H9 (cell line): ENCODE measurements around the gene ADAMTS2. TPM values are rescaled to one million over a fixed set of nuclear protein-coding genes. Genes with fewer than 3 reads are reported as not detected.

Source experiments
- DNase-seq: peaks from one replicate; pipeline ENCODE4 v3.0.0-alpha.2; 2017
- H2AFZ ChIP-seq: one replicate; pipeline ENCODE4 v1.6.1; 2013; ENCODE audit warnings: mild to moderate bottlenecking, low read length, control low read depth, moderate library complexity
- H2AK5ac ChIP-seq: 2 replicates; pipeline ENCODE4 v1.6.1; 2013; ENCODE audit warnings: low read length, control low read depth, mixed read lengths; ENCODE audit not compliant: insufficient read length
- H2BK120ac ChIP-seq: one replicate; pipeline ENCODE4 v1.6.1; 2013; ENCODE audit warnings: low read depth, mild to moderate bottlenecking, low read length, control low read depth, inconsistent platforms; ENCODE audit not compliant: poor library complexity, severe bottlenecking
- H2BK12ac ChIP-seq: 2 replicates; pipeline ENCODE4 v1.6.1; 2013; ENCODE audit warnings: low read length, control low read depth, mixed read lengths, low read depth; ENCODE audit not compliant: insufficient read length
- H2BK15ac ChIP-seq: 2 replicates; pipeline ENCODE4 v1.6.1; 2013; ENCODE audit warnings: low read depth, low read length, control low read depth
- H2BK20ac ChIP-seq: one replicate; pipeline ENCODE4 v1.6.1; 2013; ENCODE audit warnings: low read depth, mild to moderate bottlenecking, low read length, control low read depth, inconsistent platforms; ENCODE audit not compliant: poor library complexity, severe bottlenecking
- H2BK5ac ChIP-seq: 2 replicates; pipeline ENCODE4 v1.6.1; 2013; ENCODE audit warnings: low read length, control low read depth, mixed read lengths; ENCODE audit not compliant: insufficient read length
- H3K14ac ChIP-seq: 2 replicates; pipeline ENCODE4 v1.6.1; 2013; ENCODE audit warnings: low read length, control low read depth; ENCODE audit not compliant: insufficient read depth
- H3K18ac ChIP-seq: 2 replicates; pipeline ENCODE4 v1.6.1; 2013; ENCODE audit warnings: low read depth, mild to moderate bottlenecking, mixed read lengths, low read length, control low read depth; ENCODE audit not compliant: insufficient read length
- H3K23ac ChIP-seq: 2 replicates; pipeline ENCODE4 v1.6.1; 2013; ENCODE audit warnings: low read length, control low read depth, mixed read lengths, low read depth; ENCODE audit not compliant: insufficient read length
- H3K23me2 ChIP-seq: 2 replicates; pipeline ENCODE4 v1.6.1; 2013; ENCODE audit warnings: low read depth, mild to moderate bottlenecking, mixed read lengths, low read length, control low read depth; ENCODE audit not compliant: insufficient read length, poor library complexity, severe bottlenecking
- H3K27ac ChIP-seq: 2 replicates; pipeline ENCODE4 v1.5.1; 2013; ENCODE audit warnings: low read length, control low read depth, mixed read lengths, low read depth; ENCODE audit not compliant: insufficient read length
- H3K27me3 ChIP-seq: 2 replicates; pipeline ENCODE4 v1.6.1; 2013; ENCODE audit warnings: low read length, control low read depth, inconsistent platforms; ENCODE audit not compliant: insufficient read depth
- H3K4ac ChIP-seq: 2 replicates; pipeline ENCODE4 v1.6.1; 2013; ENCODE audit warnings: low read depth, mild to moderate bottlenecking, control low read depth, inconsistent platforms, low read length, moderate library complexity
- H3K4me1 ChIP-seq: 2 replicates; pipeline ENCODE4 v1.6.1; 2013; ENCODE audit warnings: low read length, control low read depth, inconsistent platforms; ENCODE audit not compliant: insufficient read depth
- H3K4me2 ChIP-seq: 2 replicates; pipeline ENCODE4 v1.6.1; 2013; ENCODE audit warnings: low read length, control low read depth, mixed read lengths; ENCODE audit not compliant: insufficient read length, insufficient read depth
- H3K56ac ChIP-seq: 2 replicates; pipeline ENCODE4 v1.6.1; 2013; ENCODE audit warnings: low read depth, mild to moderate bottlenecking, mixed read lengths, low read length, control low read depth; ENCODE audit not compliant: insufficient read length
- H3K79me1 ChIP-seq: 2 replicates; pipeline ENCODE4 v1.6.1; 2013; ENCODE audit warnings: low read depth, mild to moderate bottlenecking, moderate library complexity, low read length, control low read depth, inconsistent platforms; ENCODE audit not compliant: insufficient read depth, poor library complexity, severe bottlenecking
- H3K79me2 ChIP-seq: 2 replicates; pipeline ENCODE4 v1.6.1; 2013; ENCODE audit warnings: low read length, control low read depth, inconsistent platforms; ENCODE audit not compliant: insufficient read depth
- H3K9ac ChIP-seq: 2 replicates; pipeline ENCODE4 v1.6.1; 2013; ENCODE audit warnings: low read length, control low read depth, mixed read lengths; ENCODE audit not compliant: insufficient read length; ENCODE audit errors: extremely low read depth
- H3K9me3 ChIP-seq: one replicate; pipeline ENCODE4 v1.6.1; 2013; ENCODE audit warnings: low read depth, low read length, inconsistent platforms; ENCODE audit not compliant: control insufficient read depth
- H3T11ph ChIP-seq: one replicate; pipeline ENCODE4 v1.6.1; 2013; ENCODE audit warnings: mild to moderate bottlenecking, low read length, control low read depth, inconsistent platforms
- H4K20me1 ChIP-seq: one replicate; pipeline ENCODE4 v1.6.1; 2013; ENCODE audit not compliant: control insufficient read depth, insufficient read length, insufficient read depth
- H4K5ac ChIP-seq: 2 replicates; pipeline ENCODE4 v1.6.1; 2013; ENCODE audit warnings: low read depth, mild to moderate bottlenecking, mixed read lengths, low read length, control low read depth; ENCODE audit not compliant: insufficient read length
- H4K8ac ChIP-seq: replicated peaks from 2 replicates; pipeline ENCODE4 v1.6.1; 2013; ENCODE audit warnings: low read length, control low read depth, mixed read lengths, low read depth; ENCODE audit not compliant: insufficient read length
- H4K91ac ChIP-seq: 2 replicates; pipeline ENCODE4 v1.6.1; 2013; ENCODE audit warnings: low read depth, mild to moderate bottlenecking, moderate library complexity, mixed read lengths, low read length, control low read depth; ENCODE audit not compliant: insufficient read length
- H3K27ac Mint-ChIP-seq, 3 experiments: 2 replicates in 2 of 3; 3 replicates in 1 of 3; pipeline ENCODE4 v1.8.0; 2020 to 2021; ENCODE audit warnings: mixed read lengths in 3 of 3, mild to moderate bottlenecking in 1 of 3, moderate library complexity in 1 of 3
- H3K27me3 Mint-ChIP-seq: 2 replicates; pipeline ENCODE4 v1.8.0; 2021; ENCODE audit warnings: low read depth, mild to moderate bottlenecking, moderate library complexity, mixed read lengths
- H3K36me3 Mint-ChIP-seq, 3 experiments: 2 replicates in 2 of 3; 3 replicates in 1 of 3; pipeline ENCODE4 v1.8.0; 2020 to 2021; ENCODE audit warnings: low read depth in 3 of 3, mixed read lengths in 3 of 3; ENCODE audit not compliant: insufficient read depth in 1 of 3
- H3K4me1 Mint-ChIP-seq, 2 experiments: 2 replicates each; pipeline ENCODE4 v1.8.0; 2020; ENCODE audit warnings: mixed read lengths in 2 of 2
- H3K4me3 Mint-ChIP-seq, 2 experiments: 2 replicates in 1 of 2; 3 replicates in 1 of 2; pipeline ENCODE4 v1.8.0; 2020 to 2021; ENCODE audit warnings: mild to moderate bottlenecking in 2 of 2, mixed read lengths in 2 of 2, moderate library complexity in 1 of 2
- H3K9me3 Mint-ChIP-seq, 2 experiments: 2 replicates in 1 of 2; 3 replicates in 1 of 2; pipeline ENCODE4 v1.8.0; 2020; ENCODE audit warnings: mild to moderate bottlenecking in 2 of 2, mixed read lengths in 2 of 2, moderate library complexity in 1 of 2
- WGBS: extraction: QIAGEN DNeasy Blood & Tissue Kit; methylation state at CpG from one replicate; pipeline ENCODE4 v1.1.7; 2013; ENCODE audit warnings: missing lambda C conversion rate, low lambda C conversion rate, mixed read lengths; ENCODE audit not compliant: insufficient read length; ENCODE audit errors: extremely low coverage; 5-methylcytosine and 5-hydroxymethylcytosine counted together
- total RNA-seq: library from RNA; stranded (reverse); gene quantifications from 2 replicates; pipeline ENCODE4 v1.2.1, GENCODE V29; 2021
- TF ChIP-seq, protein P1 (sequence below): fragments of 200-600 bp; sonication (generic); conservative IDR thresholded peaks from 3 replicates; pipeline ENCODE4 v1.8.0; 2021; ENCODE audit warnings: antibody characterized with exemption, mild to moderate bottlenecking

The ADAMTS2 gene
- total RNA-seq, 1 experiment from 2014 or later, result 5.4 TPM

- WGBS, result no CpG with 5 or more reads among the region's 17 CpGs
- H3K23me2 ChIP-seq, result no peaks in the 10 kb centered on the region
- no peak overlapping the region for H3K4me2 ChIP-seq
- H3K23ac ChIP-seq, result no peak overlapping the region
- H3K9me3 ChIP-seq, result no peaks in the 10 kb centered on the region
- no peak overlapping the region for H3K18ac ChIP-seq
- H2BK5ac ChIP-seq, result no peak overlapping the region
- TF ChIP-seq, protein P1, sequence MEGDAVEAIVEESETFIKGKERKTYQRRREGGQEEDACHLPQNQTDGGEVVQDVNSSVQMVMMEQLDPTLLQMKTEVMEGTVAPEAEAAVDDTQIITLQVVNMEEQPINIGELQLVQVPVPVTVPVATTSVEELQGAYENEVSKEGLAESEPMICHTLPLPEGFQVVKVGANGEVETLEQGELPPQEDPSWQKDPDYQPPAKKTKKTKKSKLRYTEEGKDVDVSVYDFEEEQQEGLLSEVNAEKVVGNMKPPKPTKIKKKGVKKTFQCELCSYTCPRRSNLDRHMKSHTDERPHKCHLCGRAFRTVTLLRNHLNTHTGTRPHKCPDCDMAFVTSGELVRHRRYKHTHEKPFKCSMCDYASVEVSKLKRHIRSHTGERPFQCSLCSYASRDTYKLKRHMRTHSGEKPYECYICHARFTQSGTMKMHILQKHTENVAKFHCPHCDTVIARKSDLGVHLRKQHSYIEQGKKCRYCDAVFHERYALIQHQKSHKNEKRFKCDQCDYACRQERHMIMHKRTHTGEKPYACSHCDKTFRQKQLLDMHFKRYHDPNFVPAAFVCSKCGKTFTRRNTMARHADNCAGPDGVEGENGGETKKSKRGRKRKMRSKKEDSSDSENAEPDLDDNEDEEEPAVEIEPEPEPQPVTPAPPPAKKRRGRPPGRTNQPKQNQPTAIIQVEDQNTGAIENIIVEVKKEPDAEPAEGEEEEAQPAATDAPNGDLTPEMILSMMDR, result no peak
- H3K4me3 Mint-ChIP-seq, result no peak overlapping the region
- H3K9me3 Mint-ChIP-seq, result no peaks in the 10 kb centered on the region; a peak in 1 of 5 replicates
- H2BK12ac ChIP-seq, result no peak overlapping the region
- DNase-seq, result peak; percentile 13
- no peak overlapping the region for H3K27ac ChIP-seq
- no peak overlapping the region for H4K5ac ChIP-seq
- no peak overlapping the region for H3K9ac ChIP-seq
- H3K79me1 ChIP-seq, result no peaks in the 10 kb centered on the region
- H3K79me2 ChIP-seq, result no peaks in the 10 kb centered on the region
- H4K91ac ChIP-seq, result no peak overlapping the region
- no peak overlapping the region for H3K27ac Mint-ChIP-seq
- H4K8ac ChIP-seq, result no peak overlapping the region
- peaks cover 33 to 34% of the 10 kb centered on the region in 2 experiments for H3K4me1 Mint-ChIP-seq
- H2AK5ac ChIP-seq, result no peak overlapping the region
- no peaks in the 10 kb centered on the region; the same call in 1 of the 2 replicates for H3K27me3 Mint-ChIP-seq
- H3K4ac ChIP-seq, result no peak overlapping the region
- no peak overlapping the region for H2BK15ac ChIP-seq
- peaks cover 4% of the 10 kb centered on the region; the same call in 1 of the 2 replicates for H3K4me1 ChIP-seq
- H3K56ac ChIP-seq, result no peak overlapping the region
- H3K27me3 ChIP-seq, result no peaks in the 10 kb centered on the region
- H3T11ph ChIP-seq, result no peak overlapping the region
- H4K20me1 ChIP-seq, result no peaks in the 10 kb centered on the region
- no peak overlapping the region for H2BK120ac ChIP-seq
- H2BK20ac ChIP-seq, result no peak overlapping the region
- no peaks in the 10 kb centered on the region; a peak in 2 of 7 replicates for H3K36me3 Mint-ChIP-seq
- H2AFZ ChIP-seq, result no peak overlapping the region
- no peak overlapping the region for H3K14ac ChIP-seq
Observed at GRCh38 chr5:179232091-179232735, 113.0 kb downstream of the ADAMTS2 start.
